GM12878 (cell line): ENCODE results near the gene COX4I2. TPM values are rescaled to one million over a fixed set of nuclear protein-coding genes. Genes with fewer than 3 reads are reported as not detected.

Experiments
- ATF3 ChIP-seq: IDR thresholded peaks from 2 replicates; pipeline ENCODE4 v1.6.1; 2011; ENCODE audit warnings: low read depth, mild to moderate bottlenecking, low read length, moderate library complexity, borderline replicate concordance; ENCODE audit errors: extremely low read depth
- ATF7 ChIP-seq: fragments of 450-650 bp; IDR thresholded peaks from 2 replicates; pipeline ENCODE4 v1.6.1; 2016; ENCODE audit warnings: low read depth, mild to moderate bottlenecking
- BRCA1 ChIP-seq: IDR thresholded peaks from 2 replicates; pipeline ENCODE4 v1.6.1; 2011; ENCODE audit warnings: low read depth, low read length, improper control_type of control experiment
- CHD1 ChIP-seq: IDR thresholded peaks from 2 replicates; pipeline ENCODE4 v1.6.1; 2012; ENCODE audit warnings: low read depth, low read length, improper control_type of control experiment
- CREM ChIP-seq: IDR thresholded peaks from 2 replicates; pipeline ENCODE4 v1.6.1; 2014; ENCODE audit warnings: antibody characterized with exemption, low read depth
- GATAD2B ChIP-seq: fragments of 450-650 bp; conservative IDR thresholded peaks from 2 replicates; pipeline ENCODE4 v1.6.1; 2017; ENCODE audit warnings: low read depth, mild to moderate bottlenecking, moderate library complexity
- HCFC1 ChIP-seq: fragments of 150-350 bp; IDR thresholded peaks from 2 replicates; pipeline ENCODE4 v1.6.1; 2014; ENCODE audit warnings: low read length
- HDAC6 ChIP-seq: fragments of 200-600 bp; sonication (generic); IDR thresholded peaks from one replicate; pipeline ENCODE4 v1.8.0; 2017; ENCODE audit warnings: antibody characterized with exemption; ENCODE audit not compliant: unreplicated experiment
- IRF3 ChIP-seq: fragments of 450-650 bp; IDR thresholded peaks from 2 replicates; pipeline ENCODE4 v1.6.1; 2014; ENCODE audit warnings: mild to moderate bottlenecking
- KDM1A ChIP-seq: fragments of 200-600 bp; sonication (generic); IDR thresholded peaks from 2 replicates; pipeline ENCODE4 v1.6.1; 2016; ENCODE audit warnings: borderline replicate concordance
- MAX ChIP-seq: IDR thresholded peaks from 2 replicates; pipeline ENCODE4 v1.6.1; 2012; ENCODE audit warnings: low read depth, low read length, improper control_type of control experiment
- NBN ChIP-seq: fragments of 450-650 bp; IDR thresholded peaks from 2 replicates; pipeline ENCODE4 v1.6.1; 2016
- POU2F2 ChIP-seq: IDR thresholded peaks from 3 replicates; pipeline ENCODE4 v1.6.1; 2011; ENCODE audit warnings: low read depth, mild to moderate bottlenecking, low read length, borderline replicate concordance
- RUNX3 ChIP-seq: IDR thresholded peaks from 2 replicates; pipeline ENCODE4 v1.6.1; 2012; ENCODE audit warnings: low read length, inconsistent platforms
- SREBF2 ChIP-seq: IDR thresholded peaks from 2 replicates; pipeline ENCODE4 v1.6.1; 2012; ENCODE audit warnings: mild to moderate bottlenecking, low read length
- TCF3 ChIP-seq: IDR thresholded peaks from 2 replicates; pipeline ENCODE4 v1.6.1; 2012; ENCODE audit warnings: low read depth, mild to moderate bottlenecking, low read length, borderline replicate concordance; ENCODE audit not compliant: insufficient read depth
- polyA plus RNA-seq, 11 experiments: library from polyadenylated mRNA; depleted of rRNA in 4 of 11; unstranded in 6 of 11; stranded (reverse) in 5 of 11; fragments of >200 nt; fragmentation: Nextera tagmentation in 4 of 11; fragmentation: Illumina TruSeq in 1 of 11; extraction: Ambion mirVana in 4 of 11; extraction: Trizol in 1 of 11; gene quantifications; 1 replicate in 1 of 11; 2 replicates in 10 of 11; pipeline versions ENCODE4 v1.2.1 to v1.2.3, GENCODE V29; 2011 to 2016; ENCODE audit warnings: inconsistent platforms in 2 of 11, missing spikeins in 2 of 11, low read depth in 1 of 11
- total RNA-seq, 4 experiments: library from RNA; depleted of rRNA in 3 of 4; stranded (reverse); fragments of >200 nt in 3 of 4; fragmentation: Illumina TruSeq in 1 of 4; extraction: Trizol in 1 of 4; gene quantifications; 2 replicates each; pipeline versions ENCODE4 v1.2.1 to v1.2.3, GENCODE V29; 2013 to 2021

The COX4I2 gene
- total and polyA plus RNA-seq, 10 of the 15 experiments (the other 5 are each of a cell fraction or from before 2014, with no cell fraction given) = not detected

- no peak for TF ChIP-seq HDAC6
- no peak for TF ChIP-seq ATF7
- no peak for TF ChIP-seq ATF3
- TF ChIP-seq BRCA1 = no peak
- TF ChIP-seq CHD1 = no peak
- TF ChIP-seq GATAD2B = no peak
- TF ChIP-seq IRF3 = no peak
- TF ChIP-seq POU2F2 = peak; percentile 43; the same call in 1 of the 3 replicates
- TF ChIP-seq KDM1A = no peak
- TF ChIP-seq HCFC1 = peak; percentile 42
- 0 out of 2 replicates have a peak, but pooled peaks have one; percentile 57 for TF ChIP-seq NBN
- TF ChIP-seq MAX = peak; percentile 64; the same call in 1 of the 2 replicates
- TF ChIP-seq RUNX3 = peak; percentile 59
- peak; percentile 83 for TF ChIP-seq CREM
- TF ChIP-seq TCF3 = no peak
- no peak for TF ChIP-seq SREBF2
Measured at GRCh38 chr20:31674895-31675827, 37.4 kb downstream of the COX4I2 start (continued).
